Measurements from ENCODE around the gene EHD1. TPM values are rescaled to one million over a fixed set of nuclear protein-coding genes. Genes with fewer than 3 reads are reported as not detected.
"Not testable (repeated sequence)": the region's sequence is repeated elsewhere in the genome, so short reads cannot be mapped to it uniquely, and the experiment has no call there.

The EHD1 gene
- total and polyA plus RNA-seq, 5 donors, result 20.8 to 35.3 (median 28.0) TPM

DNA sequence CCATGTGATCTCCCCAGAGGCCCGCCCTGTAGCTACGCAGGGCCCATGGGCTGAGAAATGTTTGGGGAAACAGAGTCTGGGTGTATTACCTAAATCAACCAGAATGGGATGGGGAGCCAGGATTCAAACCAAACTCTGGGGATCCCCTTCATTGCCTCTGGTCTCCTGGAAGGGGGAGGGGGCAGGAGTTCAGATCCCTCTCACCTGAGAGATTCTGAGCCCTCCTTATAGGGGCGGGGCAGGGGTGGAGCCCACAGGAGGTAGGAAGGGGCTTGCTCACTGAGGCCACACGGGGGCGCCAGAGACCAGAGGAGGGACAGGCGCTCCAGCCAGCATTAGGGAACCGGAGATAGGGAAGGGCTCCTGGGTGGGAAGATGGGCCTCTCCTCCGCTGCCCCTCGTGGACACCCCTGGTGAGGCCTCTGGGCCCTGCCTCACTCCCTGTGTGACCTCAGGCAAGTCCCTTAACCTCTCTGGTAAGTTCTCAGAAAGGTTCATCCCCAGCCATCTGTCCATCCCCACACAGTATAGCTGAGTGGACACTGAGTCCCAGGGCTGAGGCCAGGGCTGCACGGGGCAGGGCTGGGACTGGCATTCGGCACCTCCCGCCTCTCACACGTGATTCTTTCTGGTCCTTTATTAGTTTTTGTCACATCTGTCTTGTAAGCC, 31.3 kb downstream of the EHD1 start:
- intact Hi-C loops (cut with DNase I), result loop anchor here in 3 of 4 donors (2.0 to 10.0 kb wide), 3 partner anchors 45 to 268 kb away; partner anchors contain the start of genes TM7SF2 (in 1 of the 3) and ZNHIT2 (in 1 of the 3)
- no peaks in the 10 kb centered on the region for H3K9me3 ChIP-seq (ENCODE audit: control insufficient read depth, low read length)
- no peak overlapping the region for H3K4me3 ChIP-seq (ENCODE audit: low read length)
- DNase-seq (peak; percentile 93 to 97 (median 95)), ATAC-seq (peak; percentile 86 to 88)
- no peaks in the 10 kb centered on the region for H3K27me3 ChIP-seq (ENCODE audit: control insufficient read depth, insufficient read depth)
- 24% methylated on average over 13 of the region's 13 CpGs for WGBS
- no peak overlapping the region for H3K27ac ChIP-seq (ENCODE audit: low read length)
- H3K4me1 ChIP-seq (ENCODE audit: control insufficient read depth, insufficient read depth, low read length), result peaks cover 11% of the 10 kb centered on the region

DNA sequence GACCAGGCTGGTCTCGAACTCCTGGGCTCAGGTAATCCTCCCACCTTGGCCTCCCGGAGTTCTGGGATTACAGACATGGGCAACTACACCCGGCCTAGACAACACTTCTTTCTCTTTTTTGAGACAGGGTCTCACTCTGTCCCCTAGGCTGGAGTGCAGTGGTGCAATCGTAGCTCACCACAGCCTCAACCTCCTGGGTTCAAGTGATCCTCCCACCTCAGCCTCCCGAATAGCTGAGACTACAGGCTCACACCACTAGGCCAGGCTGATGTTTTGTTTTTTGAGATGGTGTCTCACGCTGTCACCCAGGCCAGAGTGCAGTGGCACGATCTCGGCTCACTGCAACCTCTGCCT, 32.7 kb downstream of the EHD1 start:
- WGBS, result 94% methylated on average over 8 of the region's 8 CpGs
- not testable (repeated sequence) for H3K27me3 ChIP-seq (ENCODE audit: control insufficient read depth, insufficient read depth); H3K9me3 ChIP-seq (ENCODE audit: control insufficient read depth, low read length); H3K4me3 ChIP-seq (ENCODE audit: low read length); DNase-seq; H3K27ac ChIP-seq (ENCODE audit: low read length); ATAC-seq
- peaks cover 11% of the 10 kb centered on the region for H3K4me1 ChIP-seq (ENCODE audit: control insufficient read depth, insufficient read depth, low read length)
- intact Hi-C loops (cut with DNase I), result loop anchor here (2.0 to 10.0 kb wide), 4 partner anchors 47 to 269 kb away; partner anchors contain the start of genes TM7SF2 (in 1 of the 4) and ZNHIT2 (in 1 of the 4)

DNA sequence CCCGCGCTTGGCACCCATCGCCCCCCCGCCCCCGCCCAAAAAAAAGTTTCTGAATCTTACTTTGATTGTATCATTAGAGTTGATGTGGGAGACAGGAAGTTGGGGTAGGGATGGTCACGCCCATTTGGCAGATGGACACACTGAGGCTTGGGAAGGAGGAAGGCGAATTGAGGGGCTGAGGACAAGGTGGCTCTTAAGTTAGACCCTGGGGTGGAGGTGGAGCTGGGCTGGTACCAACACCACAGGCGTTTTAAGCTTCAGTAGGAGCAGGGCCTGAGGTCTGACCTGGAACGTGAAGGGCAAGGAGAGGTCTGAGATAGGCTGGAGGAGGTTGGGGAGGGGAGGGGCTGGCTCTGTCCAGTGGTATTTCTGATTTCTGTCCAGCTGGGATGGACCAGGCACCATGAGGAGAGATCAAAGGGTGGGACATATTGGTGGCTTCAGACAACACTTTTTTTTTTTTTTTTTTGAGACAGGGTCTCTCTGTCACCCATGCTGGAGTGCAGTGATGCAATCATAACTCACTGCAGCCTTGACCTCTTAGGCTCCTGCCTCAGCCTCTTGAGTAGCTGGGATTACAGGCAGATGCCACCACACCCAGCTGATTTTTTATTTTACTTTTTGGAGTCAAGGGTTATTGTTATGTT, 33.2 kb downstream of the EHD1 start:
- H3K27me3 ChIP-seq (ENCODE audit: control insufficient read depth, insufficient read depth), result no peaks in the 10 kb centered on the region
- H3K27ac ChIP-seq (ENCODE audit: low read length), result no peak overlapping the region
- intact Hi-C loops (cut with DNase I), result loop anchor here (2.0 to 10.0 kb wide), 3 partner anchors 47 to 270 kb away; partner anchors contain the start of genes TM7SF2 (in 1 of the 4) and ZNHIT2 (in 1 of the 4)
- ATAC-seq (no peak), DNase-seq (no peak)
- H3K4me1 ChIP-seq (ENCODE audit: control insufficient read depth, insufficient read depth, low read length), result peaks cover 11% of the 10 kb centered on the region
- peak overlapping the region; percentile 42 for H3K4me3 ChIP-seq (ENCODE audit: low read length)
- 13% methylated on average over 9 of the region's 9 CpGs for WGBS
- no peaks in the 10 kb centered on the region for H3K9me3 ChIP-seq (ENCODE audit: control insufficient read depth, low read length)

DNA sequence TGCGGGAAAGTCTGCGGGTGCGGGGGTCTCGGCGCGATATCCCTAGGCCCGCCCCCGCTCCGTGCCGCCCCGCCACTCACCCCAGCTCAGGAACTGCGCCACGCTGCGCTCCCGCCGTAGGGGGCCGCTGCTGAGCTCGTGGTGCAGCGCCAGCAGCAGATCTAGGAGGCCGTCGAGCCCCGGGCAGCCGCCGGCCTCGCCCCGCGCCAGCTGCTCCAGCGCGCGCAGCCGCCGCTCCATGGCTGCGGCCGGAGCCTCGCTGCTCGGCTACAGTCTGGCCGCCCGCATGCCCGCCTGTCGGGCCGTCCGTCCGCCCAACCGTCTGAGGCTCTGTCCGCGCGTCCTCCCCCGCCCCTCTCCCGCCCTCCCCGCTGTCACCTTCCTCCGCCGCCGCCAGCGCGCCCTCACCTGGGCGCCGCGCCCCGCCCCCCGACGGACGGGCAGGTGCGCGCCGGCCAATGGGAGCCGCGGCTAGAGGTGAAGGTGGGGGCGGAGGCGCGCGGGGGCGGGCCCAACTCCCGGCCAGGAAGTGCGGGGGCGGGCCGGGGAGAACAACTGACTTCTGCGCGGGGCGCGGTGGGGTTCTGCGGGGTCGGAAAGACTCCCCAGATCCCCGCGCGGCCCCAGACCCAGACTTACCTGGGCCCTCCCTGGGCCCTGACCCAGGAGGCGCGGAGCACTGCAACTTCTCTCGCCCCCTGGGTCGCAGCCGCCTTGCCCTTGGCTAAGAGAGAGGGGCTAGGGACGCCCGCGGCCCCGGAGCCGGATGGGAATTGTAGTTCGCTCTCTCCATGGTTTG, 33.9 kb downstream of the EHD1 start, which contains the start of gene CDC42BPG:
CDC42BPG (minus strand) TSS at position 324 of the 799 bp plus-strand sequence; CDS start at position 240, 84 bp downstream.
- intact Hi-C loops (cut with DNase I), result loop anchor here (2.0 to 10.0 kb wide), 3 partner anchors 48 to 270 kb away; partner anchors contain the start of genes TM7SF2 (in 1 of the 4) and ZNHIT2 (in 1 of the 4)
- no peak within 1 kb of the TSS for H3K27ac ChIP-seq (ENCODE audit: low read length)
- WGBS, result 2% methylated on average over 96 of the region's 96 CpGs
- DNase-seq (peak; percentile 69 to 88 (median 87)), ATAC-seq (peak; percentile 47 to 54)
- no peaks in the 10 kb centered on the region for H3K27me3 ChIP-seq (ENCODE audit: control insufficient read depth, insufficient read depth)
- H3K4me1 ChIP-seq (ENCODE audit: control insufficient read depth, insufficient read depth, low read length), result peaks cover 8% of the 10 kb centered on the region
- peak within 1 kb of the TSS; percentile 42 for H3K4me3 ChIP-seq (ENCODE audit: low read length)
- H3K9me3 ChIP-seq (ENCODE audit: control insufficient read depth, low read length), result no peaks in the 10 kb centered on the region

DNA sequence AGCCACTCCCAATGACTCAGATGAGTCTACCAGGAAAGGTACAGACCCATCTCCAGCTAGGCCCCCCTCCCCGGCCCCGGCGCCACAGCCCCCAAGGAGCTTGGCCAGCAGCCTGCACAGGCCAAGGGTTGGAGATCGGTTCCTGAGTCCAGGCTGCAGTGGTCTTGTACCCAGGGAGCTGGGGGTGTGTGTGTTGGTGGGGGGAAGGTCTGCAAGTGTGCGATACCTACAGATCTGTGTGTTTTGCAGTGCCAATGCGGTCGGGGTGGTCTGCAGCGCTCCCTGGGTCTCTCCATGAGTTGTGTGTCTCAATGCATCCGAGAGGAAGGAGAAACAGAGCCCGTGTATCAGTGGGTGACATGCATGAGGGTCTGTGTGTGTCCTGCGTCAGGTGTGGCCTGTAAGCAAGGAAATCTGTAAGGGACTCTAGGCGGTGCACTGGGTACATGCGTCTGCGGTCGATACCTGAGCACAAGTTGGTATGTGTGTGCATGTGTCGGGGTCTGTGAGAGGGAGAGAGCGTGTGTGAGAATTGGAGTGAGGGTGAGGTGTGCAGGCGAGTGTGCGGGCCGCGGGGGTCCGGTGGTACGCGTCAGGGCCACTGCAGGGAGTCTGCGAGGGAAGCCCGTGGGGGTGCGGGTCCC, 34.6 kb downstream of the EHD1 start:
- ATAC-seq (no peak), DNase-seq (no peak)
- WGBS, result 62% methylated on average over 27 of the region's 27 CpGs
- H3K4me3 ChIP-seq (ENCODE audit: low read length), result no peak overlapping the region
- H3K27ac ChIP-seq (ENCODE audit: low read length), result no peak overlapping the region
- peaks cover 2% of the 10 kb centered on the region for H3K4me1 ChIP-seq (ENCODE audit: control insufficient read depth, insufficient read depth, low read length)
- no peaks in the 10 kb centered on the region for H3K27me3 ChIP-seq (ENCODE audit: control insufficient read depth, insufficient read depth)
- intact Hi-C loops (cut with DNase I), result loop anchor here in 2 of 4 donors (2.0 to 10.0 kb wide), 2 partner anchors 51 to 271 kb away; partner anchors contain the start of genes TM7SF2 (in 1 of the 2) and ZNHIT2 (in 1 of the 2)
- H3K9me3 ChIP-seq (ENCODE audit: control insufficient read depth, low read length), result no peaks in the 10 kb centered on the region

DNA sequence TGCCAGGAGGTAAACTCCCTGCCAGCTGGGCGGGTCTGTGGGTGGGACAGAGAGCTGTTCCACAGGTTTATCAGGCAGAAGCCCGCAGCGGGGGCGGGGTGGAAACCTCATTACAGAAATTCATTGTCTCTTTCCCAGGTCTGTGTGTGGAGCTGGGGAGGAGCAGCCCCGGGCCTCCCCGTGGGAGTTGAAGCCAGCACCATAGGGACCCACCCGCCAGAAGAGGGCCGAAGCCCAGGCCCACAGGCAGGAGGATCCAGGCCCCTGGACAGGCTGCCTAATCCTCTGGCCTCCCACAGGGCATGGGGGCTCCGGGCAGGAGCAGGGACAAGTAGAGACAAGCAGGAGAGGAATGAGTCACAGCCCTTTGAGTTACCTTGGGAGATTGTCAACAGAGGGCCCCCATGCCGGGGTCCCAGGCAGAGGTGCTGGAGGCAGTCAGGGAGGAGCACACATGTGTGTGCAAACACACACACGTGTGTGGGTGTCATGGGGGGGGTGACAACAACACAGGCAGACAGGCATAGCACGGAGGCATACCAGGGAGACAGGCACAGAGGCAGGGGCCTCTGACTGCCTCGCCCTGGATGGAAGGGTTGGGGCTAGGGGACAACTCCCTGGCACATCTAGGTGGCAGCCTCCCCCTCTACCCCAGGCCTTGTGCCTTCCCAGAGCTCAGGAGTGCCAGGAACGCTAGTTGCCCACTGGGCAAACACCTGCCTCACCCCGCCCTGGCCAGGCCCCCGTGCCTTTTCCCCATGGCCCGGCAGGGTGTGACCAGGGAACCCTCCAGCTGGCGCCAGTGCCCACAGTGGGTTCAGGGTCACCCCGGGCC, 35.4 kb downstream of the EHD1 start:
- ATAC-seq (no peak), DNase-seq (peak in 2 of 3 donors; percentile 50 to 64)
- intact Hi-C loops (cut with DNase I), result loop anchor here in 1 of 4 donors (10.0 kb wide), 1 partner anchor 272 kb away; the partner anchor contains the start of genes TM7SF2 and ZNHIT2
- Histone ChIP-seq H3K27me3 (ENCODE audit: control insufficient read depth, insufficient read depth) (no peaks in the 10 kb centered on the region), H3K27ac (ENCODE audit: low read length) (no peak overlapping the region), H3K4me1 (ENCODE audit: control insufficient read depth, insufficient read depth, low read length) (no peaks in the 10 kb centered on the region), H3K9me3 (ENCODE audit: control insufficient read depth, low read length) (no peaks in the 10 kb centered on the region), H3K4me3 (ENCODE audit: low read length) (no peak overlapping the region)
- WGBS, result 89% methylated on average over 19 of the region's 19 CpGs

DNA sequence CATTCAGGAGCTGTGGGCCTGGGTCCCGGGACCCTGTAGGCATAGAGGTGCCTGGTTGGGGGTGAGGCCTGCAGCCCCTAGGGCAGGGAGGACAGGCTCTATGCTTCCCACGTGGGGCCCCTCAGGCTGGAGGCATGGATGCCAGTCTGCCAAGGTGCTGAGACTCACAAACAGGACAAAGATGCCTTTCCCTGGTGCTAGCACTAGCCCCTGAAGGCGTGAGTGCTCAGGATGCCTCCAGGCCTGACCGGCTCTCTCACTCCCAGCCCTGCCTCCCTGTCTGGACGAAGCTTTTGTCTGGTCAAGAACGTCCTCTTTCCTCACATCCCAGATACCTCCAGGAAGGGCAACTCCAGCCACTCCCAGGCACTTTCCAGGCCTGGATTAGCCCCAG, 36.1 kb downstream of the EHD1 start:
- ATAC-seq (no peak), DNase-seq (peak in 1 of 3 donors; percentile 37)
- no peaks in the 10 kb centered on the region for H3K27me3 ChIP-seq (ENCODE audit: control insufficient read depth, insufficient read depth)
- no peak overlapping the region for H3K4me3 ChIP-seq (ENCODE audit: low read length)
- H3K27ac ChIP-seq (ENCODE audit: low read length), result no peak overlapping the region
- no peaks in the 10 kb centered on the region for H3K4me1 ChIP-seq (ENCODE audit: control insufficient read depth, insufficient read depth, low read length)
- H3K9me3 ChIP-seq (ENCODE audit: control insufficient read depth, low read length), result no peaks in the 10 kb centered on the region
- WGBS, result 81% methylated on average over 6 of the region's 6 CpGs
- intact Hi-C loops (cut with DNase I), result loop anchor here in 1 of 4 donors (10.0 kb wide), 1 partner anchor 272 kb away; the partner anchor contains the start of genes TM7SF2 and ZNHIT2

DNA sequence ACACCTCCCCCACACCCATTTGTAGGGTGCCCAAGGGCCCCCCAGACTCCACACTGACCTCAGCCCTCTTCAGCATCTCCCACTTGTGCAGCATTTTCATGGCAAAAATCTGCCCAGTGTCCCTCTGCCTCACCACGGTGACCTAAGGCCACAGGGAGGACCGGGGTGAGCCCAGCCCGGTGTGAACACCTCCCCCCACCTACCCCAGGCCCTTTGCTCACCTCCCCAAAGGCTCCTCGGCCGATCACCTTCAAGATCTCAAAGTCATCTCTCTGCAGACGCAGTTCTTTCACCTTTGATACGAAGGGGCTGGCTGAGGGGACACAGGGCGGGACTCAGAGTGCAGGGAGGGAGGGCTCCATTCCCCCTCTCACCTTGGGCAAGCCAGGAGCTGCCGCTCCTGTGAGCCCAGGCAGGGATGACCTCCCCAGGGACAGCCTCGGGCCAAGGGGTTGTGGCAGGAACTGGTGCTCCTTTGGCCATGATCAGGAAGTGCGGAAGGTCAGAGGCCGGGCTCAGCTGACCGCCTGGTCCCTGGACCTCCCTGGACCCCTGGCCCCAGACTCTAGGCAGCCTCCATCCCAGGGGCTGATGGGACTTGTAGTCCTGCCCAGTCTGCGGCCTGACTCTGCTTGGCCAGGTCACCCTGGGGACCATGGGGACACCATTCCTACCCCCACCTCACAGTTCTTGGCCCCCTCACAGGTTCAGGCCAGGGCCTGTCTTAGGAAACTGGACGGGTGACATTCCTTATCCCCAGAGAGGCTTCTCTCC, 36.6 kb downstream of the EHD1 start:
- peak in 2 of 3 donors; percentile 26 to 46 for DNase-seq
- 88% methylated on average over 15 of the region's 15 CpGs for WGBS
- H3K9me3 ChIP-seq (ENCODE audit: control insufficient read depth, low read length), result no peaks in the 10 kb centered on the region
- no peak overlapping the region for H3K27ac ChIP-seq (ENCODE audit: low read length)
- H3K4me3 ChIP-seq (ENCODE audit: low read length), result no peak overlapping the region
- intact Hi-C loops (cut with DNase I), result loop anchor here in 1 of 4 donors (10.0 kb wide), 1 partner anchor 273 kb away; the partner anchor contains the start of genes TM7SF2 and ZNHIT2
- H3K4me1 ChIP-seq (ENCODE audit: control insufficient read depth, insufficient read depth, low read length), result no peaks in the 10 kb centered on the region
- H3K27me3 ChIP-seq (ENCODE audit: control insufficient read depth, insufficient read depth), result no peaks in the 10 kb centered on the region
- ATAC-seq, result no peak
